ENCODE data around the gene DTNBP1.

Gene DTNBP1

DNA sequence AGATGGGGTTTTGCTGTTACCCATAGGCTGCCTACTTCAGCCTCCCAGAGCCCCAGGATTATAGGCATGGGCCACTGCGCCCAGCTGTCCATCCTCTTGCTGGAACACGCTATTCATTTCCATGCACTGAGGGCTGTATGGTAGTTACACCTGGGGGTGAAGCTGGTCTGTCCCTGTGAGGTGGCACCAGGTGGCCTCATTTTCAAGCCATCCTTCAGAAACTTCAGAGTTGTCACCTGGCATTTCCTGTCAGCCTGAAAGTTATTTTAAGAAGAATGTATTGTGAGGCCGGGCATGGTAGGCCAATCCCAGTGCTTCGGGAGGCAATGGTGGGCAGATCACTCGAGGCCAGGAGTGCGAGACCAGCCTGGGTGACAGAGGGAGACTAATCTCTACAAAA is 147.6 kb downstream of the DTNBP1 start:
- DNase-seq (ENCODE audit: low read depth in 2 of 2), result no peak

DNA sequence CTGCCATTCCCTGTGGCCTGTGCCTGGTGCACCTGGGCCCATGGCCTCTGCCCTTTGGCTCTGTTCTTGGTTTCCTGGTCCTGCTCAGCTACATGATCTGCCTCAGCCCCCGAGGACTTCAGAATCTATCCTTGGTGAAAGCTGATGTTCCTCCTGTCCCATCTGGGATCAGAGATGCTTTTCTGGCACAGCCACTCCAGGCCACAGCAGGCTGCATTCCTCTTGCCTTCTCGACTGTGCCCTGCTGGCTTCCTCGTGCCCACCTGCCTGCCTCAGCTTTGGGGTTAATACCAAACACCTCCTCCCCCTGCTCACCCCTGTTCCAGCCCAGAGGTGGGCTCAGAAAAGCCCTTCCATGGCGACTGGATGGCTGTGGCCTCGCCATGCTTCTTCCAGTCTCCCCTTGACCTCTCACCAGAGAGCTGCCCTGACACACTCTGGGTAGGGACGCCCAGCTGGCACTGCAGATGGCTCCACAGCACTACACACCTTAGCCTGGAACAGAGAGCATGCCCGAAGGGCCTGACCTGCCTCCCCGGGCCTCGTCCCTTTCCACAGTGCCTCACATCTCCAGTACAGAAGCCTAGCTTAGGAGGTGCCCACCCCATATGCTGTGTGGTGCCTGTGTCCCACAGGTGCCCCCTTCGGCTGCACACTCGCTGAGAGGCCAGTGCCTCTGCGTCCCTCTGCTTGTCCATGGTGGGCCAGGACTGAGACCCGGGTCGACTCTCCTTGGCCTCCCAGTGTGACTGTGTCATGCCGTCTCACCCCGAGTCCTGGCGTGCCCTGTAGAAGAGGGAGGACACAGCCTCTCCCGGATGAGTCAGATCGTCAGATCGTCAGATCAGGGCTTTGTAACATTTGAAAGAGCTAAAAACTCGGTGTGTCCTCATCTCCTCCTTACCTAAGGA is 148.8 kb downstream of the DTNBP1 start:
- DNase-seq (ENCODE audit: low read depth in 2 of 2), result no peak

DNA sequence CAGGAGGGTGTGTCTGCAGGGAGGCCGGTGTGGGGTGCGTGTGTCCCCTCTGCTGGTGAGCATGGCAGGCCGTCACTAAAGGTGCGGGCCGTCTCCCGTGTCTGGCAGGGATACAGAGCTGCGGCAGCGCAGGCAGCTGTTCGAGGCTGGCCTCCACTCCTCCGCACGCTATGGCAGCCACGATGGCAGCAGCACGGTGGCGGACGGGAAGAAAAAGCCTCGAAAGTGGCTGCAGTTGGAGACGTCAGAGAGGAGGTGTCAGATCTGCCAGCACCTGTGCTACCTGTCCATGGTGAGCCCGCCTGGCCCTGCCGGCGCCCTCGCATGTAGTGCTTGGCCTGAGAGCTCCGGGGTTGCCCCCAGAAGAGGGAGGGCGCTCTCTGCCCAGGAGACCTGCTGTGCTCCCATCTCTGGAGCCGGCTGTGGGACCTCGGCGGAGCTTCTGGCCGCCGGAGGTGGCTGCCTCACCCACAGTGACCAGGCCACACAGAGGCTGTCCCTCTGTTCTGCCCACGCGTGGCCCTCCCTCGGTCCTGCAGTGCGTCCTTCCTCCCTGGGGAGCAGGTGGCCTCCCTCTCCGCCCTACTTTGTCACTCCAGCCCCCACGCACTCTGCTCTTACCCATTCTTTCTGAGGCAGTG is 149.6 kb downstream of the DTNBP1 start:
- no peak for DNase-seq (ENCODE audit: low read depth in 2 of 2)

DNA sequence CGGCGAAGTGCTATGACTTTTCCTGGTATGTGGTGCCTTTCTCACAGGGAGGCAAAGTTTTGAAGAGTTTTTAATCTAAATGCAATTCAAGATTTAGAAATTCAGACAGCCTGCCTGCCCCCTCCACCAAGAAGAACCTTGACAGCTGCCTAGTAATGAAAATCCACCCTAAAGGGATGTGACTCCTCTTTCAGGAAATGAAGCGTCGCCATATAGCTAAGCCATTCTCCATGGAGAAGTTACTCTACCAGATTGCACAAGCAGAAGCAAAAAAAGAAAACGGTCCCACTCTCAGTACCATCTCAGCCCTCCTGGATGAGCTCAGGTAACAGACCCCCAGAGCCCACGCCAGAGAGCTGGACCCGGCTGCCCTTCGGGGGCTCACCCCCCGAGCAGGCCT is 150.1 kb downstream of the DTNBP1 start:
- no peak for DNase-seq (ENCODE audit: low read depth in 2 of 2)

DNA sequence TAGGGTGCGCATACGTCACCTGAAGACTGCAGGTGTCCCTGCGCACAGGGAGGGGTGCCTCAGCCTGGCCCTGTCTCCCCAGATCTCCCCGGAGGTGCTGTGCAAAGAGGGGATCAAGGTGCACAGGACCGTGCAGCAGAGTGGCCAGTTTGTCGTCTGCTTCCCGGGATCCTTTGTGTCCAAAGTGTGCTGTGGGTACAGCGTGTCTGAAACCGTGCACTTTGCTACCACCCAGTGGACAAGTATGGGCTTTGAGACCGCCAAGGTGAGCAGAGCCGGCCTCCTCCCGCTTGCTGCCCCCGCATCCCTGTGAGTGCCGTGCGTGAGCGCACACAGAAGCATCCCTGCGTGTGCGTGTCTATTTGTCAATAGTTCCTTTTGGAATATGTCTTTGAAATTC is 150.7 kb downstream of the DTNBP1 start:
- DNase-seq (ENCODE audit: low read depth in 2 of 2), result no peak

DNA sequence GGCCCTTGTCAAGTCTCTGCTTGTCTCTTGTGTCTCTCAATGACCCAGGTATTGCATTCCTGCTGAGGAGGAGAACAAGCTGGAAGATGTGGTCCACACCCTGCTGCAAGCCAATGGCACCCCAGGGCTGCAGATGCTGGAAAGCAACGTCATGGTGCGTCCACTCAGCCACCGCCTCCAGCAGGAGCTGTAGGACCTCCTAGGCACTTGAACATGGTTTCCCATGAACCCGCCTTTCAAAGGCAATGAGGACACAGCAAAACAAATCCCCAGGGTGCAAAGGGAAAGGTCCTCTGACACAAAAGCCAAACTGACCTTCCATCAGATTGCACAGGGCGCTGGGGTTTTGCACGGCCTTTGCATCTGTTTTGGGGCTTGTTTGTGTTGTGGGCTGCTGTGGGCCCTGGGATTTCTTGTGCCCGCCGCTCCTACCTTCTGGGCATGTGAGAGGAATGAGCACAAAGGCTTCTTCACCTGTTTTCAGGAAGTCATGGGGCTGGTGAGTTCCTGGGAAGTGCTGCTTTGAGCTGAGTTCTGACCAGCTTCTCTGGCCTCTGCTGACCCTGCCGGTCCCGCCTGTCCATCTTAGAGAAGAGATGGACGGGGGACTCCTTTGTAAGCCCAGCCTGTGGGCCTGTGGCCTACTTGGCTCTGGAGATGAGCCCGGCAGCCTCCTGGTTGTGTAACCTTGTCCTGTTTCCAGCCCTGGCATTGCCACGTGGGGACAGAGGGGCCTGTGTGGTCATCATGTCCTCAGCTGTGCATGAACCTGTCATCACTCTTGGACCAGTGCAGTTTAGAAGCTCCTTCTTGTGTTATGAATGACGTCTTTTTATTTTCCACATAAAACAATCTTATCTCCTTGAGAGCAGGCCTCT is 151.3 kb downstream of the DTNBP1 start:
- no peak for DNase-seq (ENCODE audit: low read depth in 2 of 2)

DNA sequence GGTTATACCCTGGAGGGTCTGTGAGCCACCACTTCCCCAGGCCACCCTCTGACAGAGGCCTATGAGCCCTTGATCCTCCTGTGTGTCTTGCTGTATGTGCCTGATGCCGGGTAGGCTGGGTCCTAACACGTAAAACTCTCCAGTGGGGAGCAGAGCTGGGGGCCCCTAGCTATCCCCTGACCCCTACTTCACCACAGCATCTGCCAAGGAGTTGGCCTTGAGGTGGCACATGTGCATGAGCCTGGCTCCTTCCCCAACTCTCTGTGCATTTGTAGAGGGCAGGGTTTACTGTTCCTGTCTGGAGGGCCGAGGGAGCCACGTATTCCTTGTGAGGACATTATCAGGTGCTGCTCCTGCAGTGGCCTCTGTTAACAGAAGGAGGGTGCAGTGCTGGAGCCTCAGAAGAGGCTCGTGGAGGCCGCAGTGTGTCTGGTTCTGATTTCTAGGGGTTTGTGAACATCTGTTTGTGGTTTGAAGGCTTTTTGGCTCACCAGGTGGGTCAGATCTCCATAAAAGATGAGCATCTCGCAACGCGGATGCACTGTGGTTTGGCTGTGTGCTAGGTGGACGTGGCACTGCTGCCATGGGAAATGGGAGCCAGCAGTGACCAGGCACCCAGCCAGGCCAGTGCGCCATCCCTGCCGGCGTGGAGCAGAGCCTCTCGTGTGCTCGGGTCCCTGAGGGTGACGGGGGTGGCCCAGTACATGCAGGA is 152.1 kb downstream of the DTNBP1 start:
- DNase-seq (ENCODE audit: low read depth in 2 of 2), result no peak

DNA sequence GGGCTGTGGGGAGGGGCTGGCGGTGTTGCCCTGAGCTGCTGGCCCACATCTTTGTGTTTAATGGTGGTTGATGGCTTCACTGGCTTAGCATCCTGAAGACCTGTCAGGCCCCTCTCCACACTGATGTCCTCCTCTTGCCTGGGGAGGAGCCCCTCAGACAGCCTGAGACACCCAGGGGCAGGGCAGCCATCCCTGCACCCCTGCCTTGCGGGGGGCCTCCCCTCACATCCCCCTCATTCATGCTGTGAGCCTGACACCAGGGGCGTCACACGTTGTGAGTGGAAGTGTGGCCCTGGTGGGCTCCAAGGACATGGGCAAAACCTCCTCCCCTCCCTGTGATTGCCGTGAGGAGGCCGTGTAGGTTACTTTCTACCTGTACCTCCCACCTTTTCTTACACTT is 152.7 kb downstream of the DTNBP1 start:
- DNase-seq (ENCODE audit: low read depth in 2 of 2), result no peak

DNA sequence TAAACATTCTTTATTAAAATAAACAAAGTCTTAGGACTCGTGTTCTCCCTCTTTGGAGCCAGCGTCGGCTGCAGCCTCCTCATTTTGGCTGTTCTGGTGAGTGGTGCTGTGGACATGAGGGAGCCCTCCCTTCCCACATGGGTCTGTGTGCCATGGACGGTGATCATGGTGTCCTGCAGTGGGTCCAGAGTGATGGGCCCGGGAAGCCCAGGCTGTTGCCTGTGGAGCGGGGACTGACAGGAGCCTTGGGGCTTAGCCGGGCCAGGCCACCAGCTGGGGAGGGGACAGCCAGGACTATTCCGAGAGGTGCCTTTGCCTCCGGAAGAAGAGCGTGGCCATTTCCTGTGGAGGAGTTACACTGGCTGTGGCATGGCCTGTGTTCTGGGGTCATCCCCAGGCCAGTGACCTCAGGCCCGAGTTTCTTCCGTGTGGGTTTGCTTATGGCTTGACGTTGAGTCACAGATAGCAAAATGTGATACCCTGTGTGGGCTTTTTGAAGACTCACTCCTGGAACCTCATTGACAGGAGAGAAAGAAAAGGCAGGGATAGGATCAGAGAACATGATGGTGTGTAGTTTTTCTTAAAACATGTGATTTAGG is 153.4 kb downstream of the DTNBP1 start:
- no peak for DNase-seq (ENCODE audit: low read depth in 2 of 2)

DNA sequence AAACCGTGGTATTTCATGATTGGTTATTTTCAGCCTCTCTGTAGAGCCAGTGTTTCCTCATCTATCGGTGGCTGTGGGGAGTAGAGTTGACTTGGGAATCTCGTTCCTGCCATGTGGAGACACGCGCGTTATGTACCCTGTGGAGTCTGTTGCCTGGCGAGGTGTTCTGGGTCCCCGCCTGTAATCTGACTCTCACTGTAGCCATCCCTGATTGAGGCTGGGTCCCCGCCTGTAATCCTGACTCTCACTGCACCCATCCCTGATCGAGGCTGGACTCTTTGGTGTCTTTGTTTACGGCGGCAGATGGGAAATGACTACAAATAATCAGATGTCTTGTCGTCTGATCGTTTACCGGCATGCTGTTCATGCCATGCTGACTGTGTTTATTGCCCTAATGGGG is 153.9 kb downstream of the DTNBP1 start:
- no peak for DNase-seq (ENCODE audit: low read depth in 2 of 2)

DNA sequence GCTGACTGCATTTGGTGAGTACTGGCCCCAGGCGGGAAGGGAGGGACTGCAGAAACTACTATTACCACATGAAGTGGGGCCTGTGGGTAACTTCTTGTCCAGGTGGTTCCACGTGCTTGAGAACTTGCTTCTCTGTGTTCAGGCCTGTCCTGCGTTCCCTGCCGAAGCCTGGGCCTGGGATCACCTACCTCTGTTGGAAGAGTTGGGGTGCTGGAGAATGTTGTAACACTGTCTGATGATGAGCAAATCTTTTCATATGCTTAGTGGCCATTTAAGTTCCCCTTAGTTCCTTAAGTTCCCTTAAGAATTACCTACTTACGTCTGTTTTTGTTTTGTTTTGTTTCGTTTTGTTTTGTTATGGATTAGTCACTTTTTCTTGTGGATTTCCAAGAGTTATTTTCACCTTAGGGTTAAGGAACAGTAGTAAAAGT is 154.4 kb downstream of the DTNBP1 start:
- DNase-seq (ENCODE audit: low read depth in 2 of 2), result no peak

DNA sequence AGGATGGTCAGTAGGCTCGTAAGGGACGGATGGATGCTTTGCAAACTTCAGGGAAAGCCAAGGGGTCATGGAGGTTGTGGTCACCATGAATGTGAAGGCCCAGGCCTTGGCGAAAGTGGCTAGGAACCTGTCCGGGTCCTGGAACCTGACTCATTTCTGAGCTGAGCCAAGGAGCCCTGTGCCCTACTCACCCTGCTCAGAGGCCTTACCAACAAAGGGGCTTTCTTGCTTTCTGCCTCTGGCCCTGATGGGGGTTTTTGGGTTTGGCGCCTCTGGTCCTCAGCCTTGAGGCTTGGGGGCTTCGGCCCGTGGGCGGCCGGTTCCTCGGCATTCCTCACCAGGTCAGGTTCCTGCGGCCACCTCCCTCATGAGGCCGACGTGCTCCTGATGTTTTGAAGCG is 155.1 kb downstream of the DTNBP1 start:
- DNase-seq (ENCODE audit: low read depth in 2 of 2), result no peak

DNA sequence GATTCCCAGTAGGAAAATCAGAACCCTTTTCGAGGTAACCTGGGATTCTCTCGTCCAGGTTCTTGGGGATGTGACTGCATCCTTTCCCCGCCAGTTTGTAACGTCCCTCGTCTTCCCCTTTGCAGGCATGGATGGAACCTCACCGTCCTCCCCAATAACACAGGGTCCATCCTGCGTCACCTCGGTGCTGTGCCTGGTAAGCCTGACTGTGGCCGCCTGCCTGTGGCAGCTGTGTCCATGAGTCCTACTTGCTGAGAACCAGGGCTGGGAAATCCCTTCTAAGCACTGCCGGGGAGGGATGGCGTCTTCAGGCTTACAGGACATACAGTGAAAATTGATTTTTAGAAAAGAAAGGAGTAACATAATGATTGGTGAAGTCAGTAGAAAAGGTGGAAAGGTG is 155.6 kb downstream of the DTNBP1 start:
- no peak for DNase-seq (ENCODE audit: low read depth in 2 of 2)

DNA sequence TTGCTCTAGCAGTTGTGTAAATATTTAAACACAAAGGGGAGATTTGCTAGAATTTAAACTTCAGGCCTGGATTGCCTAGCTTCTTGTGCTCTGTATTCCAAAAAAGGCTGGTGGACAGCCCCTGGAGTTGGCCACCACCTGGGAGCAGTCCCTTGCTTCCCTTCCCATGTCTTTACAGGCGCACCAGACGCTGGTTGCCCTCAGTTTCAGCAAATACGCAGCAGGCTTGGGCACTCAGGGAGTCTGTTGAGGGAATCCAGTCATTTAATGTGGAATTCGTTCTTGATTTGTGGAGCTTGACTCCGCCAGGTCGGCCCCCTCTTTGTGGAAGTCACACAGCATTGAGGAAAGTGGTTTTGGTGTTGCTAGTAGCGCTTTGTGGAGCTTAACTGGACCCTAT is 156.8 kb downstream of the DTNBP1 start:
- no peak for DNase-seq (ENCODE audit: low read depth in 2 of 2)

DNA sequence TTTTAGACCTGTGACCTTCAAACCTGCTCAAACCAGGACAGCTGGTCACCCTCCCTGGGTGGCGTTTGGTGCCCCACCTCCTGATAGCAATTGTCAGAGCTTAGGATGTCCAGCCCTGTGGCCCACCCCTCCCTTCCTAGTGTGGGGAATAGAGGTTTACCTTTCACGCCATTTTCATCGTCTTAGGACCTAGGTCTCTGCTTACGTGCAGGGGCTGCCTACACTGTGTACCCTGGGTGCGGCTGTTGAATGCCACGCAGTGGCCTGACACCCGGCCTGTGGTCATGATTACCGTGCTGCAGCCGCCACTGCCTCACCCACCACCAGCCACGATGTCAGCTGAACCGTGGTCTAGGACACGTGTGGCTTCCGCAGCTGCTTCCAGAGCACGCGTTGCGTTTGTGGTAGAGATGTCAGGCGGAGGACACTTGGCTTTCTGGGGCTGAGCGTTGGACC is 157.3 kb downstream of the DTNBP1 start:
- DNase-seq (ENCODE audit: low read depth in 2 of 2), result no peak

DNA sequence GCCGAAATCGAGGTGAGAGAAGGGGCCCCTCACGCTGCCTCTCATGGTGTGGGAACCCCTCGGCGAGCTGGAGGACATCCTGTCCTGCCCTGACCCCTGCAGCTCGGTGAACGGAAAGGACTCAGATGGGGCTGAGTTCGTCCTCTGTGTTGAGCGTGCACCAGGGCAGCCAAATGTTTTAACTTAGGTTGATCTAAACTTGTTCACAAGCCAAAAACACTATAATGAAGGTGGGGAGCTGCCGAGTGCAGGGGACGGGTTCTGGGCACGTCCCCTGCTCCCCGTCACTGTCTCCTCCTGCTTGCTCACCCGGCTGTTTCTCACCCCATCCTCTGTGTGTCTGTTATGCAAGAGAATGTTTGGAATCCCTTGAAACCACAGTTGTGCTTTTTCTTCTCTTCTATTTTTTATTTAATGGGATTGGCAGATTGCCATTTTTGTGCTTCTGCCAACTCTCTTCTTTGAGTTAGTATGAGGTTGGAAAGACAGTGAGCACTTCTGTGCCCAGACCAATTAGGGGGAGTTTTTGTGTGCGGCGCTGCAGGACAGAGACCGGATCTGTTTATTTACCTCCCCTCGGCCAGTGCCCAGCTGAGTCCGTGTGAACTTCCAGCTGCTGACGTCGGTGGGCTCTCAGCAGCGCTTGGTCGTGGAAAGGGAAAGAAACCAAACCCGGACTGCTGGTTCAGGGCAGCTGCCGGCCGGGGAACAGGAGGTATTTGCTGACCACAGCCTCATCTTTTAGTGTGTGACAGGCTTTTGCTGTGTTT is 158.1 kb downstream of the DTNBP1 start:
- DNase-seq (ENCODE audit: low read depth in 2 of 2), result no peak

DNA sequence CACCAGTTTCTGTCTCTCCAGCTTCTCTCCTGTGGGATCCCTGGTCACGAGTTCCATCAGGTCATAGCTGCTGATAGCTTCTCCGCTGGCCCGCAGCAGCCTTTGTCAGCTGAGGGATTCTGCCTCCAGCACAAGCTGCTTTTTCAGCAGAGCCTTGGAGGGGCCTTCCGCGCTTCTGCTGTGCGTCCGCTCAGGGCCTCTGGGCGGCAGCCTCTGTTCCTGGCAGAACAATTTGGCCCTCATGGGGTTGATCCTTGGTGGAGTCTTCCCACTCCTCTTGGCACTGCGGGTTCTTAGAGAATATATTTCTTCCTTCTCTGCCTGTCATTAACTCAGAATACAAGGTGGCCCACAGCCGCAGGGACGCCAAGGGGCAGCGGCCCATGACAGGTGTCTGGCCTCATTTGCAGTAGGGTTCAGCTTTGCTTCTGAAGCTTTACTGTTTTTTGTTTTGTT is 158.8 kb downstream of the DTNBP1 start:
- no peak for DNase-seq (ENCODE audit: low read depth in 2 of 2)

DNA sequence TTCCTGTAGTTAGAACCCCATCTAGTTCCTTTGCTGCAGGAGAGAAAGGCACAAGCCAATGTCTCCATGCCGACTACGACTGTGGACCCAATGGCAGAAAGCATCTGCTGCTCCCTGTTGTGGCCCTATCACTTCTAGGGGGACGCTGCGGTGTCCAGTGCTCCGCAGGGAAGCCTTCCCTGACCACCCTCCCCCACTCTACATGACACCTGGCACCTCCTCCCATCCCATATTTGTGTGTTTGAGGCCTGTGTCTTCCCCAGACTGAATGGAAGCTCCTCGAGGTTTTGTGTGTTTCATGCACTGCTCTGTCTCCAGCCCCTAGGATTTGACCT is 159.5 kb downstream of the DTNBP1 start:
- no peak for DNase-seq (ENCODE audit: low read depth in 2 of 2)

DNA sequence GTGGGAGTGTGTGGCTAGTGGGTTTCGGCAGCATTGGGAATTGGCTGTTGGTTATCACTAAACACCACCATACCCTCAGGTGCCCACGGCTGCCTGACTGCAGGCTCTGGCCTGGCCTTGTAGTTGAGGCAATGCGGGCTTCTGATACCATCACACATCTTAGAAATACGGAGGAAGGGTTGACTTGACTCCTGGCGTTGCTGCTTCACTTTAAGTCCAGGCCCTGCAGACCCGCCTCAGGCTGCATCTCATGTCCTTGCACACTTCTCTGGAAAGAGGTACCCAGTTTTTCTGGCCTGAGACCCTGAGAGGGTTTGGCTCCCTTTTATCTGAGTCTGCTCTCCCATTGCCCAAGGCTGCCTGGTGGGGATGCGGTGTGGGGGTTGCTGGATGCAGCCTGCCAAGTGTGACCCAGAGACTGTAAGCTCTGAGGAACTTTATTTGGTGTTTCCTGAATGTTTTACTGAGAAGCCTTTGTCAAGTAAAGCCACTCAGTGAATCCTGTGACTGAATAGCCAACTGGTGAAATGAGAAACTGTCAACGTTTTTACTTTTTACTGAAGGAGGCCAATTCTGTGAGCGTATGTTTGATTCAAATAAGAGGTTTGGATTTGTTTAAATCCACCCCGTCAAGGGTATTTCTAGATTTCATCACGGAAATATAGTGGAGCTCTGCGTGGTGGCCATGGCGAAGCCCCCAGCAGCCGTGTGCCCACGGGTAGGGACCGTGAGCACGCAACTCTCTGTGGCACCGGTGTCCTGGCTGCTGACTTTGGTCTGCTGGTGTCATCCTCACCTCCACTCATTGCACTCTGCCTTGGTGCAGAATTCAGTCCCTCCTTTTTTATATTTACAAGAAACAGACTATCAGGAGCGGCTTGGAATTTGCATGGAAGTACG is 160.1 kb downstream of the DTNBP1 start:
- DNase-seq (ENCODE audit: low read depth in 2 of 2), result no peak
